Measurements from ENCODE around the gene KLHL29. TPM values are rescaled to one million over a fixed set of nuclear protein-coding genes. Genes with fewer than 3 reads are reported as not detected.
A peak's percentile ranks its signal among the peaks of the same experiment; 100 is the strongest.

KLHL29 gene
- total RNA-seq, 1 experiment from 2014 or later = 2.4 TPM

DNA sequence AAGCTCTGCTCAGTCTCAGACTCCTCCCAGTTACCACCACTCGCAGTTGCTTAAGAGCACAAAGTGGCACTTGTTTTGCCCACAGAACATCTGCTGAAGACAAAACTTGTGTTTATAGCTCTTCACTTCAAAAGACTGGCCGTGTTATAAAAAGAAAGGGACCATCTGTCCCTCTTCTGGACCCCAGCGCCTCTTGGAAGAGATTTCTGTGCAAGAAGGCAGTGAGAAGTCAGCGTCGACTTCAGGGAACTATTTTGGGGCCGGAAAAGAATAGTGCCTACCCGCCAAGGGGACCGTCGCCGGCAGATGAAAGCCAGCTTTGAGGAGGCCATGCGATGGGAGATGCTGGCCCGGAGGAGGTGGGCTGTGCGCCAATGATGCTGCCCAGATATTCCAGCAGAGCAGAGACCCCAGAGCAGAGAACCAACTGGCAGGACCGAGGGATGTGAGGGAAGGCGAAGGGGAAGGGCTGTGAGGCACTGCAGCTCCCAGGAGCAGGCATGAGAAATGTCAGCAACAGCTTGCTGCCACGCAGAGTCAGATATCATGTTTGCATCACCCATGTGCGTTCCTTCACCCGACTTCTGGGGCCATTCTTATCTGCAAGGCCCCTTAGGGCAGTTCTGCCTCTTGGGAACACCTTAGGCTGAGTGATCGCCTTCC is 271.1 kb downstream of the KLHL29 start:
- Histone ChIP-seq H2AFZ (ENCODE audit: low read length) (no peak overlapping the region), H3K9ac (ENCODE audit: extremely low read depth, insufficient read length, low read length) (no peak overlapping the region), H4K91ac (ENCODE audit: insufficient read length, low read depth, low read length) (no peak overlapping the region), H3K79me2 (ENCODE audit: insufficient read depth, low read length) (no peaks in the 10 kb centered on the region), H2BK20ac (ENCODE audit: low read depth, low read length, poor library complexity, severe bottlenecking) (no peak overlapping the region), H3K56ac (ENCODE audit: insufficient read length, low read depth, low read length) (no peak overlapping the region), H4K5ac (ENCODE audit: insufficient read length, low read depth, low read length) (no peak overlapping the region), H3K14ac (ENCODE audit: insufficient read depth, low read length) (no peak overlapping the region), H3K27ac (ENCODE audit: insufficient read length, low read depth, low read length) (no peak overlapping the region), H4K20me1 (ENCODE audit: control insufficient read depth, insufficient read depth, insufficient read length) (no peaks in the 10 kb centered on the region), H2BK12ac (ENCODE audit: insufficient read length, low read depth, low read length) (no peak overlapping the region), H3K4me2 (ENCODE audit: insufficient read depth, insufficient read length, low read length) (no peak overlapping the region), H3K23me2 (ENCODE audit: insufficient read length, low read depth, low read length, poor library complexity, severe bottlenecking) (no peaks in the 10 kb centered on the region), H2BK120ac (ENCODE audit: low read depth, low read length, poor library complexity, severe bottlenecking) (no peak overlapping the region), H3K4ac (ENCODE audit: low read depth, low read length) (no peak overlapping the region), H3K9me3 (ENCODE audit: control insufficient read depth, low read depth, low read length) (no peaks in the 10 kb centered on the region), H4K8ac (replicated peaks; ENCODE audit: insufficient read length, low read depth, low read length) (no peak overlapping the region), H2BK15ac (ENCODE audit: low read depth, low read length) (no peak overlapping the region), H2AK5ac (ENCODE audit: insufficient read length, low read length) (no peak overlapping the region), H3T11ph (ENCODE audit: low read length) (no peak overlapping the region), H2BK5ac (ENCODE audit: insufficient read length, low read length) (no peak overlapping the region), H3K4me1 (ENCODE audit: insufficient read depth, low read length) (no peaks in the 10 kb centered on the region), H3K18ac (ENCODE audit: insufficient read length, low read depth, low read length) (no peak overlapping the region), H3K27me3 (ENCODE audit: insufficient read depth, low read length) (no peaks in the 10 kb centered on the region), H3K23ac (ENCODE audit: insufficient read length, low read depth, low read length) (no peak overlapping the region), H3K79me1 (ENCODE audit: insufficient read depth, low read depth, low read length, poor library complexity, severe bottlenecking) (no peaks in the 10 kb centered on the region)
- Mint-ChIP-seq H3K27ac (peak overlapping the region in 1 of 3 experiments; percentile 75; a peak in 2 of 7 replicates), H3K27me3 (ENCODE audit: low read depth) (peaks cover 12% of the 10 kb centered on the region), H3K4me3 (no peak overlapping the region), H3K36me3 (ENCODE audit: insufficient read depth in 1 of 3, low read depth in 3 of 3) (no peaks in the 10 kb centered on the region), H3K4me1 (no peaks in the 10 kb centered on the region), H3K9me3 (no peaks in the 10 kb centered on the region)
- no CpG with 5 or more reads among the region's 19 CpGs for WGBS (ENCODE audit: extremely low coverage, insufficient read length, low lambda C conversion rate)
- DNase-seq = no peak
- TF ChIP-seq, protein P1, sequence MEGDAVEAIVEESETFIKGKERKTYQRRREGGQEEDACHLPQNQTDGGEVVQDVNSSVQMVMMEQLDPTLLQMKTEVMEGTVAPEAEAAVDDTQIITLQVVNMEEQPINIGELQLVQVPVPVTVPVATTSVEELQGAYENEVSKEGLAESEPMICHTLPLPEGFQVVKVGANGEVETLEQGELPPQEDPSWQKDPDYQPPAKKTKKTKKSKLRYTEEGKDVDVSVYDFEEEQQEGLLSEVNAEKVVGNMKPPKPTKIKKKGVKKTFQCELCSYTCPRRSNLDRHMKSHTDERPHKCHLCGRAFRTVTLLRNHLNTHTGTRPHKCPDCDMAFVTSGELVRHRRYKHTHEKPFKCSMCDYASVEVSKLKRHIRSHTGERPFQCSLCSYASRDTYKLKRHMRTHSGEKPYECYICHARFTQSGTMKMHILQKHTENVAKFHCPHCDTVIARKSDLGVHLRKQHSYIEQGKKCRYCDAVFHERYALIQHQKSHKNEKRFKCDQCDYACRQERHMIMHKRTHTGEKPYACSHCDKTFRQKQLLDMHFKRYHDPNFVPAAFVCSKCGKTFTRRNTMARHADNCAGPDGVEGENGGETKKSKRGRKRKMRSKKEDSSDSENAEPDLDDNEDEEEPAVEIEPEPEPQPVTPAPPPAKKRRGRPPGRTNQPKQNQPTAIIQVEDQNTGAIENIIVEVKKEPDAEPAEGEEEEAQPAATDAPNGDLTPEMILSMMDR (conservative IDR thresholded peaks at IDR 0.05) = no peak
